ENCODE measurements around the gene COBL. TPM values are rescaled to one million over a fixed set of nuclear protein-coding genes. Genes with fewer than 3 reads are reported as not detected.

COBL gene
- total and polyA plus RNA-seq, 2 of the 8 experiments (the other 6 are each of a cell fraction or from before 2014, with no cell fraction given) = 13.8 to 40.4 TPM

GRCh38 chr7:51027106-51027934 lies 289.3 kb downstream of the COBL start (continued):
- TF ChIP-seq NRF1 (IDR thresholded peaks at IDR 0.05; ENCODE audit: low read depth, low read length) = no peak
- TF ChIP-seq JUND (IDR thresholded peaks at IDR 0.05; ENCODE audit: low read length) = no peak
- TF ChIP-seq BCL11A (IDR thresholded peaks at IDR 0.05; ENCODE audit: low read depth in 2 of 2, low read length in 2 of 2) = no peak
- no peak for TF ChIP-seq GTF2F1 (IDR thresholded peaks at IDR 0.05; ENCODE audit: borderline replicate concordance, low read depth, low read length)
- no peak for TF ChIP-seq KDM1A (IDR thresholded peaks at IDR 0.05; ENCODE audit: borderline replicate concordance, low read length)
